ENCODE results near the gene ABCC1. TPM values are rescaled to one million over a fixed set of nuclear protein-coding genes. Genes with fewer than 3 reads are reported as not detected.

ABCC1 gene
- total RNA-seq, 2 donors from 2014 or later: 15.2 to 27.5 TPM

- Histone ChIP-seq H3K4me1 (no peaks in the 10 kb centered on the region), H3K27me3 (no peaks in the 10 kb centered on the region), H3K9me3 (peaks cover 0 to 8% of the 10 kb centered on the region in 2 donors), H3K4me3 (no peak overlapping the region), H3K36me3 (peaks cover 56% of the 10 kb centered on the region), H3K27ac (no peak overlapping the region)
- DNase-seq (ENCODE audit: low spot score): no peak
- TF ChIP-seq, protein P1, sequence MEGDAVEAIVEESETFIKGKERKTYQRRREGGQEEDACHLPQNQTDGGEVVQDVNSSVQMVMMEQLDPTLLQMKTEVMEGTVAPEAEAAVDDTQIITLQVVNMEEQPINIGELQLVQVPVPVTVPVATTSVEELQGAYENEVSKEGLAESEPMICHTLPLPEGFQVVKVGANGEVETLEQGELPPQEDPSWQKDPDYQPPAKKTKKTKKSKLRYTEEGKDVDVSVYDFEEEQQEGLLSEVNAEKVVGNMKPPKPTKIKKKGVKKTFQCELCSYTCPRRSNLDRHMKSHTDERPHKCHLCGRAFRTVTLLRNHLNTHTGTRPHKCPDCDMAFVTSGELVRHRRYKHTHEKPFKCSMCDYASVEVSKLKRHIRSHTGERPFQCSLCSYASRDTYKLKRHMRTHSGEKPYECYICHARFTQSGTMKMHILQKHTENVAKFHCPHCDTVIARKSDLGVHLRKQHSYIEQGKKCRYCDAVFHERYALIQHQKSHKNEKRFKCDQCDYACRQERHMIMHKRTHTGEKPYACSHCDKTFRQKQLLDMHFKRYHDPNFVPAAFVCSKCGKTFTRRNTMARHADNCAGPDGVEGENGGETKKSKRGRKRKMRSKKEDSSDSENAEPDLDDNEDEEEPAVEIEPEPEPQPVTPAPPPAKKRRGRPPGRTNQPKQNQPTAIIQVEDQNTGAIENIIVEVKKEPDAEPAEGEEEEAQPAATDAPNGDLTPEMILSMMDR (IDR thresholded peaks at IDR 0.05): no peak
These were observed 131.1 kb downstream of the ABCC1 start for GRCh38 chr16:16080465-16081065.

- H3K4me1 ChIP-seq: no peaks in the 10 kb centered on the region
- peaks cover 0 to 8% of the 10 kb centered on the region in 2 donors for H3K9me3 ChIP-seq
- TF ChIP-seq, protein P1 (IDR thresholded peaks at IDR 0.05): no peak
- peaks cover 58% of the 10 kb centered on the region for H3K36me3 ChIP-seq
- no peak for DNase-seq (ENCODE audit: low spot score)
- no peak overlapping the region for H3K27ac ChIP-seq
- no peak overlapping the region for H3K4me3 ChIP-seq
- no peaks in the 10 kb centered on the region for H3K27me3 ChIP-seq
These were observed 131.7 kb downstream of the ABCC1 start for GRCh38 chr16:16081141-16081540.

GRCh38 chr16:16082255-16082654 lies 132.8 kb downstream of the ABCC1 start:
- Histone ChIP-seq H3K4me1 (no peaks in the 10 kb centered on the region), H3K36me3 (peaks cover 56% of the 10 kb centered on the region), H3K9me3 (peaks cover 0 to 8% of the 10 kb centered on the region in 2 donors), H3K4me3 (no peak overlapping the region), H3K27ac (no peak overlapping the region), H3K27me3 (no peaks in the 10 kb centered on the region)
- TF ChIP-seq, protein P1 (IDR thresholded peaks at IDR 0.05): no peak
- DNase-seq (ENCODE audit: low spot score): no peak

DNA sequence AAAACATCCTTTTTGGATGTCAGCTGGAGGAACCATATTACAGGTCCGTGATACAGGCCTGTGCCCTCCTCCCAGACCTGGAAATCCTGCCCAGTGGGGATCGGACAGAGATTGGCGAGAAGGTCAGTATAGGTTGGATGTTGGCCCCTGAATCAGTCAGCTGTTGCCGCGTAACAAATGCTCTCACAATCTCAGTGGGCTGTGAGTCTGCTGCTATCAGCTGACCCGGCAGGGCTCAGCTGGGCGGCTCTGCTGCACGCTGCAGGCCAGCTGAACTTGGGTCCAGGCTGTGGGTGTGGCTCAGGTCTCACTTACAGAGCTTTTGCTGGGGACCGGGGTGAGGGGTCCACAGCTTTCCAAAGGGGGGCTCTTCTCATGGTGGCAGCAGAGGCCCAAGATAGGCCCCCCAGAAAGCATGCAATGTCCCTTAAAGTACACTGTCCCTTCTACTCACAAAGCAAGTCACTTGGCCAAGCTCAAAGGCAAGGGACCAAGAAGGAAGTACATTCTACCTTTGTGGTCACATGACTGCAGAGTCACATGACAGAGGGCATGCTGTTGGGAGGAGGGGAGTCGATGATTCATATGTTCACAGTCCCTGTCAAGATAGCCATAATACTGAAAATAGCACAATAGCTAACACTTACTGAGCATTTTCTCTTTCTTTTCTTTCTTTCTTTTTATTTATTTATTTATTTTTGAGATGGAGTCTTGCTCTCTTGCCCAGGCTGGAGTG lies 134.2 kb downstream of the ABCC1 start:
- Histone ChIP-seq H3K4me3 (no peak overlapping the region), H3K27me3 (no peaks in the 10 kb centered on the region), H3K9me3 (peaks cover 0 to 8% of the 10 kb centered on the region in 2 donors), H3K27ac (no peak overlapping the region), H3K36me3 (peaks cover 51% of the 10 kb centered on the region), H3K4me1 (peaks cover 0 to 4% of the 10 kb centered on the region in 2 donors)
- no peak for DNase-seq (ENCODE audit: low spot score)
- TF ChIP-seq, protein P1 (IDR thresholded peaks at IDR 0.05): no peak

DNA sequence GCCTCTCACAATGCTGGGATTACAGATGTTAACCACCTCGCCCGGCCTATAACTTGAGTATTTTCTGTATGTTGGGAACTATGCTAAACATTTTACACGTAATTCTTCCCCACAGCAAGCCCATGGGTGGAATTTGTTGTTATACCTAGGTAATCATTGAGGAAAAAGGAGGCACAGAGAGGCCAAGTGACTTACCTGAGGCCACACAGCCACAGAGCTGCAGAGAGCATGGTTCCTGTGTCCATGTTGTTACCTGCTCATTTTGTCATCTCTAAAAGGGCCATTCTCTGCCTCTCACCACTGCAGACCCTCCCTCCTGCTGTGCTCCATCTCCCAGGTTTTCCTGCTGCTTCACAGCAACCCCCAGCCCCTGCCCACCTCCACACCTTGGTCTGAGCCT lies 135.5 kb downstream of the ABCC1 start:
- peaks cover 0 to 7% of the 10 kb centered on the region in 2 donors for H3K4me1 ChIP-seq
- H3K36me3 ChIP-seq: peaks cover 45% of the 10 kb centered on the region
- DNase-seq (ENCODE audit: low spot score): no peak
- H3K27ac ChIP-seq: no peak overlapping the region
- H3K9me3 ChIP-seq: peaks cover 0 to 8% of the 10 kb centered on the region in 2 donors
- H3K27me3 ChIP-seq: no peaks in the 10 kb centered on the region
- H3K4me3 ChIP-seq: no peak overlapping the region
- TF ChIP-seq, protein P1 (IDR thresholded peaks at IDR 0.05): no peak
